Cardiac fibroblast (primary cell): Measurements from ENCODE around the gene APOL6.

Experiments used
- DNase-seq, 2 donors: peaks; one replicate each; pipeline versions ENCODE4 v3.0.0 to v3.0.0-alpha.2; 2010; ENCODE audit warnings: low read depth in 2 of 2
- H3K4me3 ChIP-seq, 2 donors: replicated peaks in 1 of 2; 1 replicate in 1 of 2; 2 replicates in 1 of 2; pipeline ENCODE4 v1.5.1; 2011; ENCODE audit warnings: low read depth in 2 of 2, low read length in 2 of 2, mild to moderate bottlenecking in 2 of 2, moderate library complexity in 1 of 2
- TF ChIP-seq, protein P1 (sequence below): IDR thresholded peaks from one replicate; pipeline ENCODE4 v1.5.1; 2011; ENCODE audit warnings: low read depth, mild to moderate bottlenecking, low read length, inconsistent platforms

Gene APOL6

DNA sequence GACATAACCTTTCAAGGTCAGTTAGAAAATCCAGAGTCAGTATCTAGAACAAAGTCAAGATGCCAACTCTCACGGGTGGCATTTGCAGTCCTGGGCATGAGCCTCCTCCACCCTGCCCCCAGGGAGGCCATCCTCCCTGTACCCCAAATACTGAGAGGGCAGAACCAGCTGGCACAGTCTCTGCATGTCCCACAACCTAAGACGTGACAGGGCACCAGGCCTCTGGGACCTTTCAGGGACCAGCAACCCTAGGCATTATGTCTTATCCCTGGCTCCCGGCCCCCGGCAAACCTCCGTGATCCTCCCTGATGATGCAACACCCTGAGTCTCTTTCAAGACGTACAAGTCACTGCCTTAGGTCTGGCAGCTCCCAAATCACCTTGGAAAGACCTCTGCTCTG, 33.1 kb upstream of the APOL6 start:
- TF ChIP-seq, protein P1, sequence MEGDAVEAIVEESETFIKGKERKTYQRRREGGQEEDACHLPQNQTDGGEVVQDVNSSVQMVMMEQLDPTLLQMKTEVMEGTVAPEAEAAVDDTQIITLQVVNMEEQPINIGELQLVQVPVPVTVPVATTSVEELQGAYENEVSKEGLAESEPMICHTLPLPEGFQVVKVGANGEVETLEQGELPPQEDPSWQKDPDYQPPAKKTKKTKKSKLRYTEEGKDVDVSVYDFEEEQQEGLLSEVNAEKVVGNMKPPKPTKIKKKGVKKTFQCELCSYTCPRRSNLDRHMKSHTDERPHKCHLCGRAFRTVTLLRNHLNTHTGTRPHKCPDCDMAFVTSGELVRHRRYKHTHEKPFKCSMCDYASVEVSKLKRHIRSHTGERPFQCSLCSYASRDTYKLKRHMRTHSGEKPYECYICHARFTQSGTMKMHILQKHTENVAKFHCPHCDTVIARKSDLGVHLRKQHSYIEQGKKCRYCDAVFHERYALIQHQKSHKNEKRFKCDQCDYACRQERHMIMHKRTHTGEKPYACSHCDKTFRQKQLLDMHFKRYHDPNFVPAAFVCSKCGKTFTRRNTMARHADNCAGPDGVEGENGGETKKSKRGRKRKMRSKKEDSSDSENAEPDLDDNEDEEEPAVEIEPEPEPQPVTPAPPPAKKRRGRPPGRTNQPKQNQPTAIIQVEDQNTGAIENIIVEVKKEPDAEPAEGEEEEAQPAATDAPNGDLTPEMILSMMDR = no peak
- DNase-seq = no peak
- H3K4me3 ChIP-seq = no peak overlapping the region

DNA sequence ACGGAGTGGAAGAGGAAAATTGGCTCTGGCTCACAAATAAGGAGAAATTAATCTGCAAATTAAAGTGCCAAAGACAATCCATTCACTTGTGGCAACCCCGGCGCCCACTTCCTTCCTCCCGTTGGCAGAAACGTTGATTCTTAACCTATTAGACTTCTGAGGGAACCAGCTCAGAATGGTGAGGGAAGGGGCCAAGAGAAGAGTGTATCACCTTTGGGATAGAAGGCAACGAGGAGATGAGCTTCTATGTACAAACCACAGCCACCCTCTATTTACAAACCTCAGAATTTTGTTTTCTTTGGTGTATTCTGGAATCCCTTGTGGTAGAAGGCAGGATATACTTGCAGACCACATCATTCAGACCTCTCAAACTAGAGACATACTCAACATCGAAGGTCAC, 32.2 kb upstream of the APOL6 start:
- no peak for DNase-seq
- H3K4me3 ChIP-seq = no peak overlapping the region
- TF ChIP-seq, protein P1 = no peak

DNA sequence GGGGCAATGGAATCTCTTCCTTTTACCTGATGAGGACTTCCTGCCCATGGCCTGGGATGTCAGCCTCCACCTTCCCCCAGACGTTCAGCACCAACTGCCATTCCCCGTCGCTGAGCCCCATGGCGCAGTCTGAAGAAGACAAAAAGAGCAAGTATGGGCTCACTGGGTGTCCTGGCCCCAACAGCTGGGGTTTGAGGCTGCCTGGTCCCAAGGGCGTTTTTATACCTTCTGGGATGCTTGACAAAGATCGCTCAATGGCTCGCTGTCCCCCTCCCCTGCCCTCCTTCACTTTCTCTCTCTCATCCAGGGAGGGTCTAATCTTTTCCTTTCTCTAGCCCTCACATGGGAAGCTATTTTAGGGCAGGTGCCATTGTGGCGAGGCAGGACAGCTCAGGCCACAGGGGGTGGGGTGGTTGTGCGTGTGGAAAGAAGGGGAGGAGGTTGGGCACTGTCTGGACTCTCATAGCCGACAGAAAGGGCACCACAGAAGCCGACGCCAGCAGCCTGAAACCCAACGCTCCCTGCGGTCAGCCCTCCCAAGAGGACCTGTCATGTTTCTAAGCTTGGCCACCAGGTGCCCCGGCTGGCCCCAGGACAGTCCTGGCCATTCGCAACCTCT, 31.0 kb upstream of the APOL6 start, which contains the start of gene MB:
Gene MB (minus strand): TSS at position 193 of the 619 bp plus-strand sequence. CDS start 72 bp downstream, at position 121.
- TF ChIP-seq, protein P1 = no peak
- DNase-seq = no peak
- H3K4me3 ChIP-seq = no peak within 1 kb of the TSS

DNA sequence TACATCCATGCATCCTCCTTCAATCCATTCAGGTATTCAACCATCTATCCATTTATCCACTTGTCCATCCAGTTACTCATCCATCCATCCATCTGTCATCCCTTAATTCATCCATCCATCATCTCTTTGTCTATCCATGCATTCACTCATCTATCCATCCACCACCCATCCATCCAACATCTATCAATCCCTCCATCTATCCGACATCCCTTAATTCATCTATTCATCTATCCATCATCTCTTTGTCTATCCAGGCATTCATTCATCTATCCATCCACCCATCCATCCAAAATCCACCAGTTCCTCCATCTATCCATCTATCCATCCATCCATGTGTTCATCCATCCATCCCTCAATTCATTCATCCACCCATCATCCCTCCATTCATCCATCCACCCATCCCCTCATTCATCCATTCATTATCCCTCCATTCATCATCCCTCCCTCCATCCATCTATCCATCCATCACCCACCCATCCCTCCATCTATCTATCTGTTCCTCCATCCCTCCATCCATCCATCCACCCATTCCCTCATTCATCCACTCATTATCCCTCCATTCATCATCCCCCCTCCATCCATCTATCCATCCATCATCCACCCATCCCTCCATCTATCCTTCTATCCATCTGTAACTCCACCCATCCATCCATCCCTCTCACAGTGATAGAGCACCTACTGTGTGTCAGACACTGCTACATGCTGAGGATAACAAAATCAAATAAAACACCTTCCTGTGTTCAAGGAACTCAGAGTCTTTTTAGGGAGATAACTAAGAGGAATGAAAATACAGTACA, 29.6 kb upstream of the APOL6 start:
- TF ChIP-seq, protein P1 = no peak
- H3K4me3 ChIP-seq = no peak overlapping the region
- DNase-seq = no peak

DNA sequence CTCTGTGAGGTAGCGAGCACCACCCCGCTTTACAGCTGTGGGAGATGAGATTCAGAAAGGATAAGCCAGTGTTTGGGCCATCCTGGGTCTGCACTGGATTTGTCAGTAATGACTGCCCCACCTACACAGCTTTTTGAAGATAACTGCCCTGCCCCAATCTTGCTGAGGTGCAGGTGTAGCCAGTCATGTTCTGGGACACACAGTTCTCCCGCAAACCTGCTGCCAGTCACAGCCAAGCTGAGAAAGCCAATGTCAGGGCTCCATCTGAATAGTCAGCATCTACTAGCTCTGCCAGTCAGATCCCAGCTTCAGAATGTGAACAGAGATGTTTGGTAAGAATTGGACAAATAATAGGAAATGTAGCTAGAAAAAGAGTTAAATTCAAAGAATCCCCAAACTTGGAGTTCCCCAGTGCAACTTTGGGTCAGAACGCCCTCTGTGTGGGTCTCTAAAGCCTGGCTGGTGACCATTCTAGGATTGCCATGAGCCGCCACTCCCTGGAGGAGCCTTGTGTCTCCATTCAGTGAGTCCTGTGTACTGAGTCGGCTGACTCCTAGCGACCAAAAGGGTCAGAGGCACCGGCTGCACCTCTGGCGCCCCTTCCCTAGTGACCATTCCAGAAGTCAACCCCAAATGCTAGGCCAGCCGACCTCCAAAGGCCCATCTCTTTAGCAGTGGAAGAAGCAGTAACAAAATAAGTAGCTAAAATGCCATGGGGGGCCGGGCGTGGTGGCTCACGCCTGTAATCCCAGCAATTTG, 28.7 kb upstream of the APOL6 start:
- TF ChIP-seq, protein P1 = no peak
- DNase-seq = no peak
- H3K4me3 ChIP-seq = no peak overlapping the region

DNA sequence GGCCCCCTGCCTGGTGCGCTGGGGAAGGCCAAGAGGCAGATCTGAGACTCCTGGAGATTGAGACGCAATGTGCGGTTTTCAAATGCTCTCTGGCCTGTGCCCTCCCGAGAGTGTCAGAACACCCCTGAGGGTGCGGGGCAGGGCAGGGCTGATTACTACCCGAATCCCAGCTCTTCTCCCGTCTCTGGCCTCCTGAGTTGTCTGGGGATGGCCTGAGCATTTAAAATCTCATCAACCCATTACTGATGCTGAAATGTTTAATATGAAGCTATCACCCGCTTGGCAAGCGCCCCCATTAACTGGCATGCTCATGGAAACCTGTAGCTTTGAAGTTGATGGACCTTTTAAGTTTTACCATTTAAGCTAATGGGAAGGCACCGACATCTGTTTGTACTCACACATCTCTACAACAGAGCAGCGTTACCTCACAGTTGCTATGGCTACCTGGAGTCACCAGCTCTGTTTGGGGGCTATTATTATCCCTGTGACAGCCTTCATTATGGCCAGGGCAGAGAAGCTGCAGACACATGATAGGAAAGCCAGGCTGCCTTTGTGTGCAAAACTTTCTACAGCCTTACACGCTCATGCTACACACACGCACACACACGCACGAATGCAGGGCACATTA, 27.5 kb upstream of the APOL6 start:
- TF ChIP-seq, protein P1 = no peak
- DNase-seq = peak; percentile 37 to 54
- no peak overlapping the region for H3K4me3 ChIP-seq
